Activated CD4-positive, alpha-beta T cell treated with anti-CD3 and anti-CD28 coated beads for 36 hours (primary cell): ENCODE results near the gene SMIM10L2A. TPM values are rescaled to one million over a fixed set of nuclear protein-coding genes. Genes with fewer than 3 reads are reported as not detected.
A peak's percentile ranks its signal among the peaks of the same experiment; 100 is the strongest.

ENCODE experiments used
- ATAC-seq: fragments of 200-7000 bp; cut with Tn5 transposase; one replicate; pipeline ENCODE4 v1.10.0; 2021; ENCODE audit warnings: mild to moderate bottlenecking, moderate library complexity
- CTCF ChIA-PET: fragments of 350-600 bp; sonication (Branson Sonifier 250); formaldehyde crosslinking; loops from one replicate; lab custom pipeline; 2021; ENCODE audit warnings: antibody characterized with exemption; lab: Charles Lee
- POLR2A ChIA-PET: fragments of 350-600 bp; sonication (Branson Sonifier 250); formaldehyde crosslinking; loops from one replicate; lab custom pipeline; 2021; ENCODE audit warnings: antibody characterized with exemption, inconsistent platforms; lab: Charles Lee
- DNase-seq: peaks from one replicate; pipeline ENCODE4 v3.0.0-alpha.2; 2020
- H3K27ac Mint-ChIP-seq: one replicate; pipeline ENCODE4 v1.8.0; 2021; ENCODE audit warnings: mixed read lengths
- H3K27me3 Mint-ChIP-seq: one replicate; pipeline ENCODE4 v1.8.0; 2021; ENCODE audit warnings: mixed read lengths
- H3K36me3 Mint-ChIP-seq: one replicate; pipeline ENCODE4 v1.8.0; 2021; ENCODE audit warnings: low read depth, mixed read lengths
- H3K4me1 Mint-ChIP-seq: one replicate; pipeline ENCODE4 v1.8.0; 2021; ENCODE audit warnings: mixed read lengths
- H3K4me3 Mint-ChIP-seq: one replicate; pipeline ENCODE4 v1.8.0; 2021; ENCODE audit warnings: mild to moderate bottlenecking, moderate library complexity, mixed read lengths
- H3K9me3 Mint-ChIP-seq: one replicate; pipeline ENCODE4 v1.8.0; 2021; ENCODE audit warnings: low read depth, mixed read lengths
- intact Hi-C, 2 experiments: fragments of 100-400 bp; cut with DNase I in 1 of 2; cut with micrococcal nuclease in 1 of 2; formaldehyde crosslinking; loops; one replicate each; pipeline versions ENCODE4 v1.14.2 to v1.15.1; 2022 to 2024; cut with DNase I, micrococcal nuclease
- total RNA-seq, 2 experiments: library from RNA; stranded (reverse); gene quantifications; one replicate each; pipeline ENCODE4 v1.2.3, GENCODE V29; 2021

SMIM10L2A gene
- total RNA-seq, 2 experiments from 2014 or later = 0.16 to 0.25 TPM

DNA sequence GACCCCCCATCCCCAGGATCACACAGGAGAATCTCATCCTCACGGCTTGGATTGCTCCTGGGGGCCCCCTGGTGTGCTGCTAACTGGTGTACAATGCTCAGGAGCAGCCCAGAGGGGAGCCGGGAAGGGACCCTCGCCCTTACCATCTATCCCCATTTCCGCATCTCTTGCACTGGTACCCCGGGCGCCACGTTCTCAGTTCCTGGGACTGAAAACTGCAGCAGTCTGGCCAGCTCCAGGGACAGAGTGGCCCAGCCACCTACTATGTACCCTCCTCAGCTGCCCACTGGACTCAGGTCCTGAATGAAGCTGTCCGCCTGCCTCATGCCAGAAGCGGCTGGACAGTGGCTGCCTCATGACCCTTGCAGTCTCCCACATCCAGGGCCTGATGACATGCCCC, 2.7 kb downstream of the SMIM10L2A start:
- POLR2A ChIA-PET = no interaction called here
- no peak for ATAC-seq
- intact Hi-C loops = no loop called here
- H3K36me3 Mint-ChIP-seq = no peaks in the 10 kb centered on the region
- CTCF ChIA-PET = no interaction called here
- no peak for DNase-seq
- no peak overlapping the region for H3K27ac Mint-ChIP-seq
- no peaks in the 10 kb centered on the region for H3K9me3 Mint-ChIP-seq
- H3K4me1 Mint-ChIP-seq = peaks cover 3% of the 10 kb centered on the region
- no peak overlapping the region for H3K4me3 Mint-ChIP-seq
- H3K27me3 Mint-ChIP-seq = no peaks in the 10 kb centered on the region

DNA sequence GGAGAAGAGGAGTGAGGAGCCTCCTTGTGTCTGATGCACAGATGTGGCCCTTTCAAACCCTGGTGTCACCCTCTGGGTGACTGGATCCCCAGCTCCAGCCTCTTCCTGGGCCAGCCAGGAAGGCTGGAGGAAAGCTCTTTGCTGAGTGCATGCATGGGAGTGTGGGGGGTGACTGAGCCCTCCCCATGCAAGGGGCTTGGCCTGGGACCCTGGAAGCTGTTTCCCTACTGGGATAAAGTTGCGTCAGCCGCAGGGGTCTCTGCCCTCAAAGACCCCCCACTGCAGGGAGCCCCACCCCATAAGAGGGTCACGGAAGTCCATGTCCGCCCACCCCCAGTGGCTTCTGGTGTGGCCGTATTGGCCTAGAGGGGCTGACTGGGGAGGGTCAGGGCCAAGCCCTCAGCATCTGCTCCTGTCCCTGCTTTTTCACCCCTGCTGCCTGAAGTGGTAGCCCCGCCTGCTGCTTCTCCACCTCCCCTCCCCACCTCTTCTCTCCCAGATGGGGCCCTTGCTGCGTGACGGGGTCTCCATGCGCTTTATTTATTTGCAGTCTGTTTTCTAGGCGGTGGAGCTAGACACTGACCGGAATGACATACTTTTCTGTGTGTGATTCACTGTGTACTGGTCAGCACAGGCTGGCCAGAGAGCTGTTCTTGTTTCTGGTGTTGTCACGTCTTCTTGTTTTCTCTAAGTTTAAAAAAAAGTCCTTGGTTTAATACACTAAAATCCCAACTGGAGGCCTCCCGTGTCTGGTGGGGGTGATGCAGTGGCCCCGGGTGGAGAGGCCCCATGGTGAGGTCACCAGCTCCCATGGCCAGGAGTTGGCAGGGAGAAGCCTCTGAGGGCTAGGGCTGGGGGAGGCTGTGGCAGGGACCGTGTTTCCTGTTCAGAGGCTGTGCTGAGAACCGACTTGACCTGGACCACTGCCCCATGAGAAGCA, 3.6 kb downstream of the SMIM10L2A start:
- peaks cover 3% of the 10 kb centered on the region for H3K27me3 Mint-ChIP-seq
- H3K9me3 Mint-ChIP-seq = no peaks in the 10 kb centered on the region
- intact Hi-C loops = no loop called here
- CTCF ChIA-PET = no interaction called here
- POLR2A ChIA-PET = no interaction called here
- ATAC-seq = no peak
- DNase-seq = no peak
- H3K4me1 Mint-ChIP-seq = peaks cover 3% of the 10 kb centered on the region
- no peak overlapping the region for H3K27ac Mint-ChIP-seq
- H3K36me3 Mint-ChIP-seq = no peaks in the 10 kb centered on the region
- no peak overlapping the region for H3K4me3 Mint-ChIP-seq

DNA sequence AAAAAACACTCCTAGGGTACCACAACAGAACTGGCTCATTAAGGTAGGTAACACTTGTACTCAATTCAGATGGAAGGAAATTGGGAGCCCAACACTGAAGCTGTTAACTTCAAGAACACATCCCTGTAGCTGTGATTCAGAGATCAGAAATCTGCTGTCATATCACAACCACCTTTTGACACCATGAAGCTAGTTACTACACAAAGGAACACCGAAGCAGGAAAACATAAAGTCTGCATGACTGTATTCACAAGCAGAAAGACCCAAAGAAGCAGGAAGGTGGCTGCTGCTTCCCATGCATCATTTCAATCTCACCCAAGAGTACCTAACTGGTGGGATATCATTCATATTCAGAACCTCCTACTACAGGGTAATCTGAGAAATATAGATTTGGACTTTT, 7.7 kb downstream of the SMIM10L2A start:
- Mint-ChIP-seq H3K4me3 (no peak overlapping the region), H3K27me3 (peaks cover 4% of the 10 kb centered on the region), H3K9me3 (peaks cover 3% of the 10 kb centered on the region), H3K27ac (no peak overlapping the region), H3K4me1 (peaks cover 9% of the 10 kb centered on the region), H3K36me3 (no peaks in the 10 kb centered on the region)
- intact Hi-C loops = no loop called here
- DNase-seq = no peak
- ChIA-PET POLR2A (no interaction called here), CTCF (no interaction called here)
- peak; percentile 33 for ATAC-seq

DNA sequence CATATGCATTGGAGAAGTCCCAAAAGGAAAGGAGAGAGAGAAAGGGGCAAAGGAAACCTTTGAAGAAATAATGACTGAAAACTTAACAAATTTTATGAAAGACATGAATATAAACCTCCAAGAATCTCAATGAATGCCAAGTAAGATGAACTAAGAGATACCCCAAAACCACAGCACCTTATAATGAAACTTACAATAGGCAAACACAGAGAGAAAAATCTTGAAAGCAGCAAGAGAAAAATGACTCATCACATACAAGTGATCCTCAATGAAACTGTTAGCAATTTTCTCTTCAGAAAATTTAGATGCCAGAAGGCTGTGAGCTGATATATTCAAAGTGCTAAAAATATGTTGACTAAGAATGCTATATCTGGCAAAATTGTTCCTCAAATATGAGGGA, 10.1 kb downstream of the SMIM10L2A start:
- POLR2A ChIA-PET = no interaction called here
- H3K9me3 Mint-ChIP-seq = peaks cover 3% of the 10 kb centered on the region
- H3K36me3 Mint-ChIP-seq = no peaks in the 10 kb centered on the region
- no peak for DNase-seq
- CTCF ChIA-PET = no interaction called here
- H3K27me3 Mint-ChIP-seq = peaks cover 4% of the 10 kb centered on the region
- intact Hi-C loops = loop anchor here in 1 of 2 experiments (5.0 kb wide), 1 partner anchor 90 kb away; the partner anchor contains the start of gene INTS6L
- H3K4me3 Mint-ChIP-seq = no peak overlapping the region
- peak; percentile 72 for ATAC-seq
- H3K4me1 Mint-ChIP-seq = peaks cover 9% of the 10 kb centered on the region
- H3K27ac Mint-ChIP-seq = no peak overlapping the region

DNA sequence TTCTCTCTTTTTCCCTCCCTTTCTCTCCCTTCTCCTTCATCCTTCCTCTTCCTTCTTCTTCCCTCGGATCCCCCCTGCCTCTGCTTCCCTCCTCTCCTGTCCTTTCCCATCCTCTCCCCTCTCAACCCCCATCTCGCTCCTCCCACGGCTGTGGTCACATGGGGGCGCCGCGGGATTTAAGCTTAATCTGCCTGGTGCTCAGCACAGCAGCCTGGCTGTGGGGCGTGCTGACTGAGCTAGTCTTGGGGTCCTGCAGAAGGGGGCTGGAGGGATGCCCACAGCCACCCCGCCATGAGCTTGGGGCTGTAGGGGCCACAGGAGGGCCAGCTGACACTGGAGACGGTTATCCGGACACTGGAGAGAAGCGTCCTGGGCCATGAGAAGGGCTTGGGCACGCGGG, 10.7 kb downstream of the SMIM10L2A start:
- H3K36me3 Mint-ChIP-seq = no peaks in the 10 kb centered on the region
- DNase-seq = no peak
- H3K27me3 Mint-ChIP-seq = peaks cover 4% of the 10 kb centered on the region
- no peak overlapping the region for H3K4me3 Mint-ChIP-seq
- POLR2A ChIA-PET = no interaction called here
- peaks cover 3% of the 10 kb centered on the region for H3K9me3 Mint-ChIP-seq
- CTCF ChIA-PET = no interaction called here
- intact Hi-C loops = loop anchor here in 1 of 2 experiments (5.0 kb wide), 1 partner anchor 90 kb away; the partner anchor contains the start of gene INTS6L
- no peak for ATAC-seq
- no peak overlapping the region for H3K27ac Mint-ChIP-seq
- H3K4me1 Mint-ChIP-seq = peaks cover 9% of the 10 kb centered on the region

DNA sequence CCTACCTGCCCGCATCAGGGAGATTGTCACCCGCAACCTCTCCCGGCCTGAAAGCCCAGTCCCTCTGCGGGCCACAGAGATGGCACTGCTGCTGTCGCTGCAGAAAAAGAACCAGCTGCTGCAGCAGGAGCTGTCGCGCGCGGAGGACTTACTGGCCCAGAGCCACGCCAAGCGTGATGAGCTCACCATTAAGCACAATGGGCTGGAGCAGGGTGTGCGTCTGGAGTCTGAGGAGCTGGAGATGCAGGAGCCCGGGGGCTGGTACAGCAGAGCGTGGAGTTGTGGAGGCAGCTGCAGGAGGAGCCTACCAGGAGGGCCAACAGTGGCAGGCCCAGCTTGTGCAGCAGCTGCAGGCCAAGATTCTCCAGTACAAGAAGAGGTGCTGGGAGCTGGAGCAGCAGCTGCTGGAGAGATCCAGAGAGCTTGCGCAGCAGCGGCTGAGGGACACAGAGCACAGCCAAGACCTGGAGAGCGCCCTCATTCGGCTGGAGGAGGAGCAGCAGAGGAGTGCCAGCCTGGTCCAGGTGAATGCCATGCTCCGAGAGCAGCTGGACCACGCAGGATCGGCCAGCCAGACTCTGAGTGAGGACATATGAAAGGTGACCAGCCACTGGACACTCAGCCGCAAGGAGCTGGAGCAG, 11.3 kb downstream of the SMIM10L2A start:
- intact Hi-C loops = loop anchor here in 1 of 2 experiments (5.0 kb wide), 1 partner anchor 89 kb away; the partner anchor contains the start of gene INTS6L
- Mint-ChIP-seq H3K9me3 (peaks cover 3% of the 10 kb centered on the region), H3K36me3 (no peaks in the 10 kb centered on the region), H3K4me3 (no peak overlapping the region), H3K27me3 (peaks cover 4% of the 10 kb centered on the region), H3K4me1 (peaks cover 9% of the 10 kb centered on the region), H3K27ac (no peak overlapping the region)
- ATAC-seq (no peak), DNase-seq (no peak)
- CTCF ChIA-PET = no interaction called here
- POLR2A ChIA-PET = no interaction called here

DNA sequence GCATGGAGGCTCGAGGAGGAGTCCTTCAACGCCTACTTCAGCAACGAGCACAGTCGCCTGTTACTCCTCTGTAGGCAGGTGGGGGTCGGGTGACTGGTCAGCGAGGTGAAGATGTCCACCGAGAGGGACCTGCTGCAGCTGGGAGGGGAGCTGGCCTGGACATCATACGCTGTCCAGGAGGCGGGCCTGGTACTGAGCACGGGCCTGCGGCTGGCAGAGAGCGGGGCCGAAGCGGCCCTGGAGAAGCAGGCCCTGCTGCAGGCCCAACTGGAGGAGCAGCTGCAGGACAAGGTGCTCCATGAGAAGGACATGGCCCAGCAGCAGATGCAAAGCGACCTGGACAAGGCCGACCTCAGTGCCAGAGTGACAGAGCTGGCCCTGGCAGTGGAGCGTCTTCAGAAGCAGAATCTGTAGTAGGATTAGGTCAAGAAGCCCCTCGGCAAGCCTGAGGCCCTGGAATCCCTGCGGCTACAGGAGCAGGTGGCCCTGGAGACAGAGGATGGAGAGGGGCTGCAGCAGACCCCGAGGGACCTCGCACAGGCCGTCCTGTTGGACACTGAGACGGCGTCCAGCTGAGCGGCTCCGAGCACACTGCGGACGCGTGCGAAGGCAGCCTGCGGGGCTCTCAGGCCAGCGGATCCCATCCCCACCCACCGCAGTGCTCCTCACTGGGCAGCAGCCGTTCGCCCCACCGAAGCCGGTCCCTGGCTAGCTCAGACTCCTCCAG, 11.9 kb downstream of the SMIM10L2A start:
- ATAC-seq (no peak), DNase-seq (no peak)
- H3K9me3 Mint-ChIP-seq = peaks cover 3% of the 10 kb centered on the region
- no peak overlapping the region for H3K27ac Mint-ChIP-seq
- POLR2A ChIA-PET = interaction anchor here (0.7 kb wide), 1 partner anchor 20 kb away, joined by 3 read pairs; no protein-coding TSS in a partner anchor
- peaks cover 4% of the 10 kb centered on the region for H3K27me3 Mint-ChIP-seq
- no peaks in the 10 kb centered on the region for H3K36me3 Mint-ChIP-seq
- H3K4me1 Mint-ChIP-seq = peaks cover 9% of the 10 kb centered on the region
- CTCF ChIA-PET = no interaction called here
- intact Hi-C loops = loop anchor here in 1 of 2 experiments (5.0 kb wide), 1 partner anchor 89 kb away; the partner anchor contains the start of gene INTS6L
- no peak overlapping the region for H3K4me3 Mint-ChIP-seq

DNA sequence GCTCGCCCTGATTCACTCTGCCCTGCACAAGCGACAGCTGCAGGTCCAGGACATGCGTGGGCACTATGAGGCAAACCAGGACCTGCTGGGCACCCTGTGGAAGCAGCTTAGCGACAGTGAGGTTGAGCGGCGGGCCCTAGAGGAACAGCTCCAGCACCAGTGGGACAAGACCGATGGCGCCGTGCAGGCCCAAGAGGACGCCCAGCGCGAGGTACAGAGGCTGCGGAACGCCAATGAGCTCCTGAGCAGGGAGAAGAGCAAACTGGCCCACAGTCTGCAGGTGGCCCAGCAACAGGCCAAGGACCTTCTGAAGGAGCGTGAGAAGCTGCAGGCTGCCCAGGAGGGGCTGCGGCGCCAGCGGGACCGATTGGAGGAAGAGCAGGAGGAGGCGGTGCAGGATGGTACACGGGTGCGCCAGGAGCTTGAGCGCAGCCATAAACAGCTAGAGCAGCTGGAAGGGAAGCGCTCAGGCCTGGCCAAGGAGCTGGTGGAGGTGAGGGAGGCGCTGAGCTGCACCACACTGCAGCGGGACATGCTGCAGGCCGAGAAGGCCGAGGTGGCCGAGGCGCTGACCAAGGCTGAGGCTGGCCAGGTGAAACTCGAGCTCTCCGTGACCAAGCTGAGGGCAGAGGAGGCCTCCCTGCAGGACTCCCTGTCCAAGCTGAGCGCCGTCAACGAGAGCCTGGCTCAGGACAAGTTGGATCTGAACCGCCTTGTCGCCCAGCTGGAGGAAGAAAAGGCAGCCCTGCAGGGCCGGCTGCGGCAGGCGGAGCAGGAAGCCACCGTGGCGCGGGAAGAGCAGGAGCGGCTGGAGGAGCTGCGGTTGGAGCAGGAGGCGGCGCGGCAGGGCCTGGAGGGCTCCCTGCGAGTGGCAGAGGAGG, 12.8 kb downstream of the SMIM10L2A start:
- POLR2A ChIA-PET = interaction anchor here (0.7 kb wide), 1 partner anchor 21 kb away, joined by 3 read pairs; no protein-coding TSS in a partner anchor
- no peak for ATAC-seq
- H3K36me3 Mint-ChIP-seq = no peaks in the 10 kb centered on the region
- no peak overlapping the region for H3K27ac Mint-ChIP-seq
- intact Hi-C loops = loop anchor here in 1 of 2 experiments (5.0 kb wide), 1 partner anchor 88 kb away; the partner anchor contains the start of gene INTS6L
- no peak for DNase-seq
- H3K4me3 Mint-ChIP-seq = no peak overlapping the region
- CTCF ChIA-PET = no interaction called here
- peaks cover 9% of the 10 kb centered on the region for H3K4me1 Mint-ChIP-seq
- H3K9me3 Mint-ChIP-seq = peaks cover 3% of the 10 kb centered on the region
- peaks cover 4% of the 10 kb centered on the region for H3K27me3 Mint-ChIP-seq

DNA sequence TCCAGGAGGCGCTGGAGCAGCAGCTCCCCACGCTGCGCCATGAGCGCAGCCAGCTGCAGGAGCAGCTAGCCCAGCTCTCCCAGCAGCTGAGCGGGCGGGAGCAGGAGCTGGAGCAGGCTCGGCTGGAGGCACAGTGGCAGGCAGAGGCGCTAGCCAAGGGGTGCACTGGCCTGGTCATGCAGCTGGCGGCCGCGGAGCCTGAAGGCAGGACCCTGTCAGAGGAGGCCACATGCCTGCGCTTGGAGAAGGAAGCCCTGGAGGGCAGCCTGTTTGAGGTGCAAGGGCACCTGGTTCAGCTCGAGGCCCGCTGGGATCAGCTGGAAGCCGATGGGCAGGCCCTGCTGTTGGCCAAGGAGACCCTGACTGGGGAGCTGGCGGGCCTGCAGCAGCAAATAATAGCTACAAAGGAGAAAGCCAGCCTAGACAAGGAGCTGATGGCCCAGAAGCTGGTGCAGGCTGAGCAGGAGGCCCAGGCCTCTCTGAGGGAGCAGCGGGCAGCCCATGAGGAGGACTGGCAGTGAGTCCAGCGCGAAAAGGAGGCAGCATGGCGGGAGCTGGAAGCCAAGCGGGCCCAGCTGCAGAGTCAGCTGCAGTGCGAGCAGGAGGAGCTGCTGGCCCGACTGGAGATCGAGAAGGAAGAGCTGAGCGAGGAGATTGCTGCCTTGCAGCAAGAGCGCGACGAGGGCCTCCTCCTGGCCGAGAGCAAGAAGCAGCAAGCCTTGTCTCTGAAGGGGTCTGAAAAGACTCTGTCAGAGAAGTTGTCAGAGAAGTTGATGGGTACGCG, 13.6 kb downstream of the SMIM10L2A start:
- no peak for DNase-seq
- ChIA-PET CTCF (no interaction called here), POLR2A (interaction anchor here (0.8 kb wide), 1 partner anchor 81 kb away, joined by 3 read pairs; no protein-coding TSS in a partner anchor)
- no peak for ATAC-seq
- intact Hi-C loops = no loop called here
- peaks cover 3% of the 10 kb centered on the region for H3K9me3 Mint-ChIP-seq
- no peak overlapping the region for H3K27ac Mint-ChIP-seq
- H3K4me1 Mint-ChIP-seq = peaks cover 9% of the 10 kb centered on the region
- H3K27me3 Mint-ChIP-seq = peaks cover under 1% of the 10 kb centered on the region
- no peaks in the 10 kb centered on the region for H3K36me3 Mint-ChIP-seq
- no peak overlapping the region for H3K4me3 Mint-ChIP-seq

DNA sequence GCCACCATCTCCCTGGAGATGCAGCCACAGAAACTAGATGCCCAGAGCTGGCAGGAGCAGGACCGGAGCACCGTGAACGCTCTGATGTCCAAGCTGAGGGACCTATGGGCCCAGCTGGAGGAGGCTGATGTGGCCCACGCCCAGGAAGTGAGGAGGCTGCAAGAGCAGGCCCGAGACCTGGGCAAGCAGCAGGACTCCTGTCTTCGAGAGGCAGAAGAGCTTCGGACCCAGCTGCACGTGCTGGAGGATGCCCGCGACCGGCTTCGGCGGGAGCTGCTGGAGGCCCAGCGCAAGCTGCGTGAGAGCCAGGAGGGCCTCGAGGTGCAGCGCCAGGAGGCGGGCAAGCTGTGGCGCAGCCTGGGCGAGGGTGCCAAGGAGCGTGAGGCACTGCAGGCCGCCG, 14.2 kb downstream of the SMIM10L2A start:
- Mint-ChIP-seq H3K4me3 (no peak overlapping the region), H3K27me3 (no peaks in the 10 kb centered on the region), H3K27ac (no peak overlapping the region), H3K9me3 (peaks cover 3% of the 10 kb centered on the region), H3K36me3 (no peaks in the 10 kb centered on the region), H3K4me1 (peaks cover 9% of the 10 kb centered on the region)
- ChIA-PET POLR2A (interaction anchor here (0.8 kb wide), 1 partner anchor 82 kb away, joined by 3 read pairs; no protein-coding TSS in a partner anchor), CTCF (no interaction called here)
- intact Hi-C loops = no loop called here
- ATAC-seq (no peak), DNase-seq (no peak)
